Activated CD4-positive, alpha-beta T cell treated with anti-CD3 and anti-CD28 coated beads, Interleukin-2, amount 50 U/mL, for 1 hour (primary cell): ENCODE measurements around the gene CMTM2.

ENCODE experiments used
- DNase-seq: peaks from one replicate; pipeline ENCODE4 v3.0.0-alpha.2; 2020

Gene CMTM2

DNA sequence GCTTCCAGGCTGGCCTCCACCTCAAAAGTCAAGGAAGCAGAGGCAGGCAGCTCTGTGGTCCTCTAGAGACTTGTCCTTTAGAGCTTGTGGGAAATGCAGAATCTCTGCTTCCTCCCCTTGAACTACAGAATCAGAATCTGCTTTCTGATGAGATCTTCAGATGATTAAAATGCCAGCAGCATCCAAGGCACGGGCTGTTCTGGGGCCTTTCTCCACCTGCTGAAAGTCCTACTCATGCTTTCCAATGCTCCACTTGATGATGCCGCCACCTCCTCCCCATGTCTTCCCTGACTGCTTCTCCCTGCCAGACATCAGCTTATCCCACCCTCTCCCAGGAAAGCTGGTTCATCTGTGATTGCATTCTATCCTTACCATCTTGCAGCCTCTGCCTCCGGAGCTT lies 58.5 kb downstream of the CMTM2 start:
- DNase-seq = no peak
